Left ventricle myocardium inferior (tissue), 1 donor: Measurements from ENCODE around the gene NTM. TPM values are rescaled to one million over a fixed set of nuclear protein-coding genes. Genes with fewer than 3 reads are reported as not detected.

ENCODE experiments used
- DNase-seq: peaks from one replicate; pipeline ENCODE4 v3.0.0-alpha.2; 2020
- H3K27ac ChIP-seq: fragments of 200-600 bp; replicated peaks from 2 replicates; pipeline ENCODE4 v1.8.0; 2021
- H3K27me3 ChIP-seq: fragments of 200-600 bp; 2 replicates; pipeline ENCODE4 v1.8.0; 2021; ENCODE audit warnings: low read depth
- H3K36me3 ChIP-seq: fragments of 200-600 bp; 2 replicates; pipeline ENCODE4 v1.8.0; 2021
- H3K4me1 ChIP-seq: fragments of 200-600 bp; 2 replicates; pipeline ENCODE4 v1.8.0; 2021
- H3K4me3 ChIP-seq: fragments of 200-600 bp; 2 replicates; pipeline ENCODE4 v1.8.0; 2021; ENCODE audit warnings: mild to moderate bottlenecking, moderate library complexity
- H3K9me3 ChIP-seq: fragments of 200-600 bp; replicated peaks from 2 replicates; pipeline ENCODE4 v1.8.0; 2021
- CTCF ChIP-seq: fragments of 200-600 bp; IDR thresholded peaks from 2 replicates; pipeline ENCODE4 v1.8.0; 2021; ENCODE audit warnings: antibody characterized with exemption, mild to moderate bottlenecking, borderline replicate concordance
- intact Hi-C: fragments of 100-400 bp; cut with micrococcal nuclease; formaldehyde crosslinking; loops from one replicate; pipeline ENCODE4 v1.11.0; 2022
- total RNA-seq: library from RNA; stranded (reverse); fragmentation: NEBNext Ultra II Directional; extraction: Animal tissue kit (Norgen Biotek cat#: 25700); gene quantifications from one replicate; pipeline ENCODE4 v1.2.1, GENCODE V29; 2021
- donor health status: DM: no; HTN: yes; CAD: no; lungs with severe emphysema.

The NTM gene
- total RNA-seq, 1 donor from 2014 or later: 1.0 TPM

GRCh38 chr11:131582021-131582525, 211.7 kb downstream of the NTM start:
- Histone ChIP-seq H3K27ac (no peak overlapping the region), H3K36me3 (no peaks in the 10 kb centered on the region), H3K4me3 (no peak overlapping the region), H3K9me3 (peaks cover 10% of the 10 kb centered on the region), H3K27me3 (peaks cover 86% of the 10 kb centered on the region), H3K4me1 (no peaks in the 10 kb centered on the region)
- no peak for TF ChIP-seq CTCF
- intact Hi-C loops: no loop called here
- DNase-seq: no peak

- DNase-seq: no peak
- intact Hi-C loops: no loop called here
- H3K9me3 ChIP-seq: peaks cover 15% of the 10 kb centered on the region
- TF ChIP-seq CTCF: no peak
- H3K27me3 ChIP-seq: peaks cover 90% of the 10 kb centered on the region
- no peaks in the 10 kb centered on the region for H3K36me3 ChIP-seq
- H3K4me3 ChIP-seq: no peak overlapping the region
- H3K27ac ChIP-seq: no peak overlapping the region
- H3K4me1 ChIP-seq: no peaks in the 10 kb centered on the region
These were observed 213.0 kb downstream of the NTM start for GRCh38 chr11:131583421-131583820.

GRCh38 chr11:131583938-131584337, 213.5 kb downstream of the NTM start:
- H3K36me3 ChIP-seq: no peaks in the 10 kb centered on the region
- no peaks in the 10 kb centered on the region for H3K4me1 ChIP-seq
- intact Hi-C loops: no loop called here
- DNase-seq: no peak
- H3K27ac ChIP-seq: no peak overlapping the region
- H3K27me3 ChIP-seq: peaks cover 88% of the 10 kb centered on the region
- TF ChIP-seq CTCF: no peak
- no peak overlapping the region for H3K4me3 ChIP-seq
- H3K9me3 ChIP-seq: peaks cover 15% of the 10 kb centered on the region

GRCh38 chr11:131584785-131585592, 214.6 kb downstream of the NTM start:
- no peaks in the 10 kb centered on the region for H3K4me1 ChIP-seq
- no peak overlapping the region for H3K27ac ChIP-seq
- H3K36me3 ChIP-seq: no peaks in the 10 kb centered on the region
- TF ChIP-seq CTCF: peak; percentile 31
- DNase-seq: peak; percentile 15
- H3K4me3 ChIP-seq: no peak overlapping the region
- intact Hi-C loops: no loop called here
- peaks cover 15% of the 10 kb centered on the region for H3K9me3 ChIP-seq
- peaks cover 87% of the 10 kb centered on the region for H3K27me3 ChIP-seq

- Histone ChIP-seq H3K27ac (no peak overlapping the region), H3K36me3 (no peaks in the 10 kb centered on the region), H3K27me3 (peaks cover 80% of the 10 kb centered on the region), H3K4me1 (no peaks in the 10 kb centered on the region), H3K9me3 (peaks cover 15% of the 10 kb centered on the region), H3K4me3 (no peak overlapping the region)
- TF ChIP-seq CTCF: no peak
- DNase-seq: no peak
- intact Hi-C loops: no loop called here
These were observed 217.6 kb downstream of the NTM start for GRCh38 chr11:131588057-131588456.
